Stimulated activated CD4-positive, alpha-beta T cell treated with anti-CD3 and anti-CD28 coated beads, Interleukin-15, amount 100 ng/mL, for 24 hours (primary cell): ENCODE data around the gene BMAL2.

ENCODE experiments used
- DNase-seq: peaks from one replicate; pipeline ENCODE4 v3.0.0-alpha.2; 2020

The BMAL2 gene

GRCh38 chr12:27324530-27324929 is 8.1 kb upstream of the BMAL2 start:
- DNase-seq = no peak

DNA sequence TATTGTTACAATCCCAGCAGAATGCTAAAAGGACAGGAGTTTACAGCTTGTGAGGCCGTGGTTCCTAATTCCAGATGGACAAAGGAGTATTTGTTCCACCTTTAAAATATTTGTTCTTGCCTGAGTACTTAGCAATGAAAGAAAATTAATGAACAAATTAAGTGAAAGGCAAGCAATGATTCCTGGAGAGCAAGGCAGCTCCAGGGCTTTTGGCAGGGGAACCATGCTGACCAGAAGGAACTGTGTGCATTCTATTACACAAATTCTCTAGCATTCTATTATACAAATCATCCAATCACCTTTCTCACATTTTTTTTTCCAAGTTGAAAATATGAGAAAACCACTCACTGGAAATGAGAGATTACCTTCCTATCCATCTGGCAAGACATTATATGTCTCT is 1.8 kb upstream of the BMAL2 start:
- no peak for DNase-seq

GRCh38 chr12:27331291-27331926 is 1.2 kb upstream of the BMAL2 start:
- peak; percentile 35 for DNase-seq

DNA sequence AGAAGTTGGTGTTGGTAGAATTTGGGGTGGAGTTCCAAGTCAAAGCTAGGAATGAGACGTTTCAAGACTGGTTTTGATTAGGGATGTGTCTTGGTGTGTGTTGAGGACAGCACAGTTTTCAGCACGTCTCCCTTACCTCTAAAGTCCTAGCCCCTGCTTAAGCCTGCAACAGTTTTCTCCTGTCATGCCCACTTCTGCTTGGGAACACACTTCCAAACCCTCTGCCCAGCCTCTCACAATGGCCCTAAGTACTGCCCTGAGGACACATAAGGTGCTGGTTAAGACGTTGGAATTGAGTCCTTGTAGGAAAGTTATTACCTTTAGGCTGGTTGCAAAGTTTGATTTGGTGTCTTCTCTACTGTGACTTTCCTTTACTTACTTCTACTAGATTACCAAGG is 710 bp upstream of the BMAL2 start:
- peak; percentile 3 for DNase-seq

DNA sequence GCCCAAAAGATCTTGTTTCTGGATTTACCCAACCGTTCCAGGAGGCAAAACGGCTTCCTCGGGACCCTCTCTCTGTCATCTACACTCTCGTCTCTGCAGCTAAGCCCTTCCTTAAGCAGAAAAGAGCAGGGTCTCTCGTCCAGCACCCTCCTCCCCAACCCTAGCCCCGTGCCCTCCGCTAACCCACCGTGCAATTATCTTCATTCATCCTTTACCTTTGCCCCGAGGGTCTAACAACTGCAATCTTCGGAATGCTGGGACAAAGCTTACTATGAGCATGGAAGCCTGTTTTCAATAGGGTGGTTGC is 276 bp upstream of the BMAL2 start:
- DNase-seq = peak; percentile 9

GRCh38 chr12:27333403-27334009 is 870 bp downstream of the BMAL2 start:
- DNase-seq = peak; percentile 66

DNA sequence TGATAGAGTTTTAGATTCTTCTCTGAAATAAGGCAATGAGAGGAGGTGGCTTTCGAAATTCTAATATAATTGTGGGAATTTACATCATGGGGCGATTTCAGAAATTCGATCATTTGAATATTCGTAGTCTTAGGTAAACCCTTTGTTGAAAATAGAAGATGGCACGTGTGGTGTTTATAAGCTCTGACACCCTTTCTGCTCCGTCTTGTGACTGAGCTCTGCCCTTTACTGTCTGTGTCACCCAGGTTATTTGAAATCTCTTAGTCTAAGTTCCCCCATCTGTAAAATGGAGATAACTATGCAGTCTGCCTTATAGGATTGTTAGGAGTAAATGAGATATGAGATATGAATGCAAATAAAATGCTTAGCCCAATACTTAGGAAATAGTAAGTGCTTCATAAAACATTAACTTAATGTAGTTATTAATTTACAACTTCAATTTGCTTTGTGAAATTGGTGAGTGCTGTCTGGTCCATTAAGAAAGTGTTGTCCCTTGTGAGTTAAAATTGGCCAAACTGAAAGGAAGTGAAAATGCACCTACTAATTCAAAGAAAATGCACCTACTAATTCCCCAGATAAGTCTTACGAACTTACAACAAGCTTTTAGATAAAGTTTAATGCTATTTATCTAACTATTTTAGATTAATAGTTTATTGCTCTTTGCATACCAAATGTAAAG is 1.5 kb downstream of the BMAL2 start:
- no peak for DNase-seq

DNA sequence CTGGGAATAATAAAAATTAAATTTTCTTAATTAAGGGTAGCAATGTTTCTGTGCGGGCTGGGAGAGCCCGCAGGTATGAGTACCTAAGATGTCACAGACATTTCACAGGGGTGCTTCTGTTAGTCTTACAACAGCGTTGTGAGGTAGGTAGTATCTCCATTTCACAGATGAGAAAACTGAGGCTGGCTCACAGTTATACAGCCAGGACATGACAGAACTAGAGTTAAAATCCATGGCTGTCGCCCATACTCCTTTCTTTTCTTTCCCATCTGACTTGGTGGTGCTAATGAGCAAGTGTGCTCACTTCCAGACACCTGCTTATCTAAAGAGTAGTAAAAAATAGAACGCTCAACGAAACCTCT is 2.1 kb downstream of the BMAL2 start:
- DNase-seq = no peak

GRCh38 chr12:27335364-27336281 is 3.0 kb downstream of the BMAL2 start:
- no peak for DNase-seq

GRCh38 chr12:27336282-27336653 is 3.6 kb downstream of the BMAL2 start:
- no peak for DNase-seq

GRCh38 chr12:27337376-27337775 is 4.7 kb downstream of the BMAL2 start:
- no peak for DNase-seq

GRCh38 chr12:27338473-27338872 is 5.8 kb downstream of the BMAL2 start:
- no peak for DNase-seq

GRCh38 chr12:27340971-27341370 is 8.3 kb downstream of the BMAL2 start:
- DNase-seq = no peak

GRCh38 chr12:27342536-27342935 is 9.9 kb downstream of the BMAL2 start:
- DNase-seq = no peak

- DNase-seq = no peak
These were observed 10.8 kb downstream of the BMAL2 start for GRCh38 chr12:27343255-27344000.

DNA sequence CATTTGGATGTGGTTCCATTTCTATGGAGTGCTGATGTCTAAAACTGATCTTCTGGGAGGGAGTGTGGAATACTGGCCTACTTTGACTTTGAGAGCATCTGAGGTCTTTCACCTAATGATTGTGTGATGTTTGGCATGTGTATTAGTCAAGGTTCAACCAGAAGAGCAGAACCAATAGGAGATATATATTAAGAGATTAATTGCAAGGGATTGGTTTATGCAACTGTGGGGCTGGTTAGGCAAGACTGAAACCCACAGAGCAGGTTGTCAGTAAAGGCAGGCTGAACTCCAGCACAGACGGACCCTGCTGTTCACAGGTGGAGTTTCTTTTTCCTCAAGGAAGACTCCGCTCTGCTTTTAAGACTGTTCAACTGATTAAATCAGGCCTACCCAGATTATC is 11.6 kb downstream of the BMAL2 start:
- DNase-seq = no peak

GRCh38 chr12:27344760-27345159 is 12.1 kb downstream of the BMAL2 start:
- DNase-seq = no peak

DNA sequence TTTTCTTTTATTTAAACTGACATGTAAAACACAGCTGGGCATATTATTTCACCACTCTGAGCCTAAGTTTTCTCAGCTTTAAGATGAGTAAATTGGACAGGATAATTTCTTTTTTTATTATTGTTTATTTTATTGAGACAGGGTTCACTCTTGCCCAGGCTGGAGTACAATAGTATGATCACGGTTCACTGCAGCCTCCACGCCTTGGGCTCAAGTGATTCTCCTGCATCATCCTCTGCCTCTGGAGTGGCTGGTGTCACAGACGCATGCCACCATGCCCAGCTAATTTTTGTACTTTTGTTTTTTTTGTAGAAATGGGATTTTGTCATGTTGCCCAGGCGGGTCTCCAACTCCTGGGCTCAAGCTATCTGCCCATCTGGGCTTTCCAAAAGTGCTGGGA is 12.7 kb downstream of the BMAL2 start:
- DNase-seq = no peak

DNA sequence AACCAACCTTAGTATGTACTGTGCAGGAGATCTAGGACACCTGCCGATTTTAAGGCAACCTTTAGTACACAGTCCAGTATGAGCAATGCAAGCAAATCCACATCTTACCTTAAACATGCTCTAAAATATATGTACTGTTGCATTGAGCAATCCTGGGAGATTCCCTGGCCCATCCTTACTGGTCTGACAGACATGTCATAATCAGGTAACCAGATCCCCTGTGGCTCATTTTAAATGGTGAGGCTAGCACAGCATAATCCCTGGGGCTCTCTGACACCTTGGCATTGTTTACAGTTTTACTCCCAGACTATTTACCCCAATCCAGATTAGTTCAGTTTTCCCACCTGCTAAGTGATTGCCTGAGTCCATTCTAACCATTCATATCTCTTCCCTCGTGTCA is 15.1 kb downstream of the BMAL2 start:
- no peak for DNase-seq

GRCh38 chr12:27351476-27351875 is 18.8 kb downstream of the BMAL2 start:
- DNase-seq = no peak

GRCh38 chr12:27355486-27355885 is 22.9 kb downstream of the BMAL2 start:
- no peak for DNase-seq

DNA sequence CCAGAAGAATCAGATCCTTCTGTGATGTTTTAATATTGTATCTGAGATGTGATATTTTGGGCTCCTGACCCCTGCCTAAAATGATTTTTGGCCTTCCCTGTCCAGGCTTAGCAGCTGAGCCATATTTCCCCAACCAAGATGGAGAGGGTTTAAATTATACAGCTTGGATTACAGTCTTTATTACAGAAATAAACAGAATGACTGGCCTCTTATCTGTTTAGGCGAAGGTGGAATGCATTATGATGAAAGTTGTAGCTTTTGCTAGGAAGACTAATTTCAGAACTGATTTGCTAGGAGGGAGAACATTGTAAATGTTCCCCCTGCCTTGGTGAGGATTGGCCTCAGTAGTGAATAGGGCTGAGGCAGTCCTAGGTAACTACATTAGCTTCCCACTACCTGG is 23.3 kb downstream of the BMAL2 start:
- no peak for DNase-seq
